Astrocyte (in vitro differentiated cells and primary cell): ENCODE results near the gene ANKRD11. TPM values are rescaled to one million over a fixed set of nuclear protein-coding genes. Genes with fewer than 3 reads are reported as not detected.

Experiments used
- DNase-seq: peaks from one replicate; pipeline ENCODE4 v3.0.0-alpha.2; 2010; ENCODE audit warnings: low read depth
- FAIRE-seq: peaks from 2 replicates; lab custom pipeline; 2011; peaks lifted over from hg19 to GRCh38; lab: Jason Lieb, UNC
- H2AFZ ChIP-seq: 2 replicates; pipeline ENCODE4 v1.6.0; 2012; ENCODE audit warnings: low read depth, low read length, inconsistent platforms
- H3K27ac ChIP-seq: 2 replicates; pipeline ENCODE4 v1.5.1; 2011; ENCODE audit warnings: low read depth, low read length, inconsistent platforms
- H3K27me3 ChIP-seq: 2 replicates; pipeline ENCODE4 v1.6.0; 2011; ENCODE audit warnings: low read length, inconsistent platforms; ENCODE audit not compliant: insufficient read depth
- H3K36me3 ChIP-seq: 2 replicates; pipeline ENCODE4 v1.5.1; 2011; ENCODE audit warnings: low read length, inconsistent platforms; ENCODE audit not compliant: insufficient read depth
- H3K4me1 ChIP-seq: 2 replicates; pipeline ENCODE4 v1.5.1; 2011; ENCODE audit warnings: low read length, inconsistent platforms; ENCODE audit not compliant: insufficient read depth
- H3K4me2 ChIP-seq: 2 replicates; pipeline ENCODE4 v1.6.0; 2012; ENCODE audit warnings: low read length, inconsistent platforms
- H3K4me3 ChIP-seq: 2 replicates; pipeline ENCODE4 v1.5.1; 2011; ENCODE audit warnings: low read depth, mild to moderate bottlenecking, low read length, inconsistent platforms; ENCODE audit not compliant: insufficient read depth
- H3K79me2 ChIP-seq: 2 replicates; pipeline ENCODE4 v1.6.0; 2012; ENCODE audit warnings: mild to moderate bottlenecking, low read length, inconsistent platforms; ENCODE audit not compliant: insufficient read depth
- H3K9ac ChIP-seq: 2 replicates; pipeline ENCODE4 v1.6.0; 2012; ENCODE audit warnings: mild to moderate bottlenecking, low read length, inconsistent platforms
- H3K9me3 ChIP-seq: 2 replicates; pipeline ENCODE4 v1.5.1; 2012; ENCODE audit warnings: low read depth, mild to moderate bottlenecking, low read length, inconsistent platforms; ENCODE audit not compliant: insufficient read depth
- H4K20me1 ChIP-seq: 2 replicates; pipeline ENCODE4 v1.6.0; 2012; ENCODE audit warnings: low read length, inconsistent platforms; ENCODE audit not compliant: insufficient read depth
- H3K27ac Mint-ChIP-seq: one replicate; pipeline ENCODE4 v1.8.0; 2021; ENCODE audit warnings: mild to moderate bottlenecking, mixed read lengths; ENCODE audit not compliant: unreplicated experiment
- H3K27me3 Mint-ChIP-seq: one replicate; pipeline ENCODE4 v1.8.0; 2021; ENCODE audit warnings: low read depth, mixed read lengths; ENCODE audit not compliant: unreplicated experiment
- H3K36me3 Mint-ChIP-seq: one replicate; pipeline ENCODE4 v1.8.0; 2021; ENCODE audit warnings: low read depth, mixed read lengths; ENCODE audit not compliant: unreplicated experiment
- H3K4me1 Mint-ChIP-seq: one replicate; pipeline ENCODE4 v1.8.0; 2021; ENCODE audit warnings: low read depth, mixed read lengths; ENCODE audit not compliant: unreplicated experiment
- H3K4me3 Mint-ChIP-seq: one replicate; pipeline ENCODE4 v1.8.0; 2021; ENCODE audit warnings: mild to moderate bottlenecking, moderate library complexity, mixed read lengths; ENCODE audit not compliant: unreplicated experiment
- H3K9me3 Mint-ChIP-seq: one replicate; pipeline ENCODE4 v1.8.0; 2021; ENCODE audit warnings: mild to moderate bottlenecking, mixed read lengths; ENCODE audit not compliant: unreplicated experiment
- CTCF ChIP-seq: IDR thresholded peaks from 2 replicates; pipeline ENCODE4 v1.5.1; 2011; ENCODE audit warnings: low read depth, mild to moderate bottlenecking, inconsistent platforms, low read length, moderate library complexity; ENCODE audit not compliant: insufficient read depth
- EZH2 ChIP-seq: IDR thresholded peaks from 2 replicates; pipeline ENCODE4 v1.6.1; 2012; ENCODE audit warnings: mild to moderate bottlenecking, low read length, inconsistent platforms; ENCODE audit not compliant: insufficient read depth
- total RNA-seq: library from RNA; stranded (reverse); gene quantifications from 2 replicates; pipeline ENCODE4 v1.2.1, GENCODE V29; 2021

The ANKRD11 gene
- total RNA-seq, 1 donor from 2014 or later = 213 TPM

- H2AFZ ChIP-seq = no peak overlapping the region
- H3K4me3 ChIP-seq = no peak overlapping the region
- Mint-ChIP-seq H3K27ac (no peak overlapping the region), H3K4me1 (peaks cover 17% of the 10 kb centered on the region), H3K36me3 (peaks cover 13% of the 10 kb centered on the region), H3K9me3 (no peaks in the 10 kb centered on the region), H3K27me3 (no peaks in the 10 kb centered on the region), H3K4me3 (no peak overlapping the region)
- H3K27ac ChIP-seq = no peak overlapping the region
- H3K79me2 ChIP-seq = peaks cover 53% of the 10 kb centered on the region
- H3K9me3 ChIP-seq = no peaks in the 10 kb centered on the region
- TF ChIP-seq EZH2 (no peak), CTCF (no peak)
- no peaks in the 10 kb centered on the region for H3K4me1 ChIP-seq
- H3K27me3 ChIP-seq = no peaks in the 10 kb centered on the region
- DNase-seq (no peak), FAIRE-seq (no peak)
- H4K20me1 ChIP-seq = peaks cover 77% of the 10 kb centered on the region
- H3K9ac ChIP-seq = no peak overlapping the region
- peaks cover 23% of the 10 kb centered on the region for H3K36me3 ChIP-seq
- no peak overlapping the region for H3K4me2 ChIP-seq
Measured at GRCh38 chr16:89290472-89290871, 199.9 kb downstream of the ANKRD11 start.

GRCh38 chr16:89289428-89290395 lies 200.6 kb downstream of the ANKRD11 start:
- Histone ChIP-seq H3K27ac (no peak overlapping the region), H3K4me3 (no peak overlapping the region), H2AFZ (no peak overlapping the region), H3K79me2 (peaks cover 46% of the 10 kb centered on the region), H3K4me1 (no peaks in the 10 kb centered on the region), H3K9ac (no peak overlapping the region), H3K36me3 (peaks cover 30% of the 10 kb centered on the region), H3K27me3 (no peaks in the 10 kb centered on the region), H4K20me1 (peaks cover 77% of the 10 kb centered on the region), H3K4me2 (no peak overlapping the region), H3K9me3 (no peaks in the 10 kb centered on the region)
- peak; percentile 15 for DNase-seq
- peak overlapping the region; percentile 14 for H3K4me3 Mint-ChIP-seq
- no peaks in the 10 kb centered on the region for H3K27me3 Mint-ChIP-seq
- FAIRE-seq = no peak
- no peaks in the 10 kb centered on the region for H3K9me3 Mint-ChIP-seq
- peak; percentile 78 for TF ChIP-seq CTCF
- no peak for TF ChIP-seq EZH2
- H3K27ac Mint-ChIP-seq = no peak overlapping the region
- H3K36me3 Mint-ChIP-seq = peaks cover 13% of the 10 kb centered on the region
- H3K4me1 Mint-ChIP-seq = peaks cover 17% of the 10 kb centered on the region

- H3K9me3 Mint-ChIP-seq = no peaks in the 10 kb centered on the region
- DNase-seq (no peak), FAIRE-seq (no peak)
- Histone ChIP-seq H3K36me3 (peaks cover 37% of the 10 kb centered on the region), H3K27me3 (no peaks in the 10 kb centered on the region), H3K27ac (no peak overlapping the region), H3K4me3 (no peak overlapping the region), H2AFZ (no peak overlapping the region), H3K4me1 (no peaks in the 10 kb centered on the region), H3K79me2 (peaks cover 38% of the 10 kb centered on the region), H3K4me2 (no peak overlapping the region), H3K9me3 (no peaks in the 10 kb centered on the region), H4K20me1 (peaks cover 72% of the 10 kb centered on the region), H3K9ac (no peak overlapping the region)
- H3K27me3 Mint-ChIP-seq = no peaks in the 10 kb centered on the region
- H3K4me1 Mint-ChIP-seq = peaks cover 17% of the 10 kb centered on the region
- H3K36me3 Mint-ChIP-seq = peaks cover 13% of the 10 kb centered on the region
- H3K27ac Mint-ChIP-seq = no peak overlapping the region
- TF ChIP-seq CTCF (no peak), EZH2 (no peak)
- no peak overlapping the region for H3K4me3 Mint-ChIP-seq
Measured at GRCh38 chr16:89288966-89289365, 201.4 kb downstream of the ANKRD11 start.
